Gastroesophageal sphincter (tissue), 3 donors: ENCODE results near the gene FANCC.

Source experiments
- POLR2AphosphoS5 ChIP-seq: sonication (generic); formaldehyde crosslinking; IDR thresholded peaks from one replicate; pipeline ENCODE4 v1.6.1; 2017; ENCODE audit warnings: antibody characterized with exemption
- TF ChIP-seq, protein P1 (sequence below), 4 experiments: fragments of 200-600 bp in 2 of 4; fragments of 450-650 bp in 2 of 4; sonication (generic) in 1 of 4; IDR thresholded peaks; one replicate each; pipeline ENCODE4 v1.5.1; 2017 to 2019; ENCODE audit warnings: antibody characterized with exemption in 4 of 4, mild to moderate bottlenecking in 2 of 4, moderate library complexity in 2 of 4

DNA sequence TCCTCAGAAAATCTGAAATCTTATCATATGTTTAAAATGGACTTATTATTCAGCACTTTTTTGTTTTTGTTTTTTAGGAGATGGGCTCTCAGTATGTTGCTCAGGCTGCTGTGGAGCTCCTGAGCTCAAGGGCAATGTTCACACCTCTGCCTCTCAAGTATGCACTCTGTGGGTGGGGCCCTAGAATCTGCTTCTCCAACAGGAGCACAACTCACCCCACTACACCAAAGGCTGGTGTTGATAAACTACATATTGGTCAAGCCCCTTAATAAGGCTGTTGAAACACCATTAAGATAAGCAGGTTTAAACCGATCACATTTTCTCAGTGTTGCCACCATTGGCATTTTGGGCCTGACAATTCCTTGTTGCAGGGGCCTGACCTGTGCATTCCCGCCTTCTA is 131.6 kb downstream of the FANCC start:
- TF ChIP-seq, protein P1, sequence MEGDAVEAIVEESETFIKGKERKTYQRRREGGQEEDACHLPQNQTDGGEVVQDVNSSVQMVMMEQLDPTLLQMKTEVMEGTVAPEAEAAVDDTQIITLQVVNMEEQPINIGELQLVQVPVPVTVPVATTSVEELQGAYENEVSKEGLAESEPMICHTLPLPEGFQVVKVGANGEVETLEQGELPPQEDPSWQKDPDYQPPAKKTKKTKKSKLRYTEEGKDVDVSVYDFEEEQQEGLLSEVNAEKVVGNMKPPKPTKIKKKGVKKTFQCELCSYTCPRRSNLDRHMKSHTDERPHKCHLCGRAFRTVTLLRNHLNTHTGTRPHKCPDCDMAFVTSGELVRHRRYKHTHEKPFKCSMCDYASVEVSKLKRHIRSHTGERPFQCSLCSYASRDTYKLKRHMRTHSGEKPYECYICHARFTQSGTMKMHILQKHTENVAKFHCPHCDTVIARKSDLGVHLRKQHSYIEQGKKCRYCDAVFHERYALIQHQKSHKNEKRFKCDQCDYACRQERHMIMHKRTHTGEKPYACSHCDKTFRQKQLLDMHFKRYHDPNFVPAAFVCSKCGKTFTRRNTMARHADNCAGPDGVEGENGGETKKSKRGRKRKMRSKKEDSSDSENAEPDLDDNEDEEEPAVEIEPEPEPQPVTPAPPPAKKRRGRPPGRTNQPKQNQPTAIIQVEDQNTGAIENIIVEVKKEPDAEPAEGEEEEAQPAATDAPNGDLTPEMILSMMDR (IDR thresholded peaks at IDR 0.05): no peak
- no peak for TF ChIP-seq POLR2AphosphoS5
